Progenitor cell of endocrine pancreas (in vitro differentiated cells): ENCODE data around the gene GID8. TPM values are rescaled to one million over a fixed set of nuclear protein-coding genes. Genes with fewer than 3 reads are reported as not detected.
A peak's percentile ranks its signal among the peaks of the same experiment; 100 is the strongest.

Experiments used
- DNase-seq: peaks from one replicate; pipeline ENCODE4 v3.0.0; 2021; ENCODE audit warnings: low spot score; ENCODE audit not compliant: unreplicated experiment
- H3K27ac Mint-ChIP-seq: 2 replicates; pipeline ENCODE4 v1.8.0; 2021; ENCODE audit warnings: mild to moderate bottlenecking, moderate library complexity, mixed read lengths
- H3K27me3 Mint-ChIP-seq: 2 replicates; pipeline ENCODE4 v1.8.0; 2021; ENCODE audit warnings: mixed read lengths
- H3K36me3 Mint-ChIP-seq: 2 replicates; pipeline ENCODE4 v1.8.0; 2022; ENCODE audit warnings: mixed read lengths; ENCODE audit not compliant: insufficient read depth
- H3K4me1 Mint-ChIP-seq: 2 replicates; pipeline ENCODE4 v1.8.0; 2021; ENCODE audit warnings: low read depth, mixed read lengths
- H3K4me3 Mint-ChIP-seq: 2 replicates; pipeline ENCODE4 v1.8.0; 2021; ENCODE audit warnings: low read depth, mild to moderate bottlenecking, moderate library complexity, mixed read lengths
- H3K9me3 Mint-ChIP-seq: 2 replicates; pipeline ENCODE4 v1.8.0; 2021; ENCODE audit warnings: low read depth, mixed read lengths
- total RNA-seq: library from RNA; stranded (reverse); gene quantifications from 2 replicates; pipeline ENCODE4 v1.2.1, GENCODE V29; 2021
- TF ChIP-seq, protein P1 (sequence below): fragments of 200-600 bp; sonication (generic); IDR thresholded peaks from one replicate; pipeline ENCODE4 v1.5.0; 2021; ENCODE audit warnings: antibody characterized with exemption, mild to moderate bottlenecking; ENCODE audit not compliant: unreplicated experiment

The GID8 gene
- total RNA-seq, 1 donor from 2014 or later, result 66.7 TPM

DNA sequence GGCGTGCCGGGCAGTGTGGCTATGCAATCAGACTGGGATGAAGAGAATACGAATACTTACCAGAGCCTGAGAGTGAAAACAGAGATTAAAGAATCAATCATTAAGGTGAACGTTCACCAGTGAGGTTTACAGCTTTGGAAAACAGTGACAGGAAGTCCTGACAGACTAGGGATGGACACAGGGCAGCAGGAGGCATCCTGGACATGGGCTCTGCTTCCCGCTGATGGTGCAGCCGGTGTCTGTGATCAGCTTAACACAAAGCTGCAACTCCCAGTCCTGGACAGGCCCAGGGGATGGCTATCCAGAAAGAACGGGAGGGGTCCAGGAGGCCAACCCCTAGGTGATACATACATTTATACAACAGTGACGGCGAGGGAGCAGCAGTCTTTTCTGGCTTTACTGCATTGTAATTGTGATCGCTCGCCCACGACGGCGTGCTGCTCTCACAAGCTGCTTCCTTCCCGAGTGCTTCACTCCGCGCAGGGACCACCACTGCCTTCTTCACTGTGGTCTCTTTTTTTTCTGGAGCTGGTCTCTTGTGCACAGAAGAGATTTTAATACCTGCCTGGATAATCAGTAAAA lies 32.3 kb upstream of the GID8 start:
- no peak for DNase-seq
- Mint-ChIP-seq H3K4me3 (no peak overlapping the region), H3K27me3 (no peaks in the 10 kb centered on the region), H3K27ac (no peak overlapping the region), H3K9me3 (no peaks in the 10 kb centered on the region), H3K36me3 (peaks cover 45% of the 10 kb centered on the region), H3K4me1 (peaks cover 4% of the 10 kb centered on the region)
- TF ChIP-seq, protein P1, sequence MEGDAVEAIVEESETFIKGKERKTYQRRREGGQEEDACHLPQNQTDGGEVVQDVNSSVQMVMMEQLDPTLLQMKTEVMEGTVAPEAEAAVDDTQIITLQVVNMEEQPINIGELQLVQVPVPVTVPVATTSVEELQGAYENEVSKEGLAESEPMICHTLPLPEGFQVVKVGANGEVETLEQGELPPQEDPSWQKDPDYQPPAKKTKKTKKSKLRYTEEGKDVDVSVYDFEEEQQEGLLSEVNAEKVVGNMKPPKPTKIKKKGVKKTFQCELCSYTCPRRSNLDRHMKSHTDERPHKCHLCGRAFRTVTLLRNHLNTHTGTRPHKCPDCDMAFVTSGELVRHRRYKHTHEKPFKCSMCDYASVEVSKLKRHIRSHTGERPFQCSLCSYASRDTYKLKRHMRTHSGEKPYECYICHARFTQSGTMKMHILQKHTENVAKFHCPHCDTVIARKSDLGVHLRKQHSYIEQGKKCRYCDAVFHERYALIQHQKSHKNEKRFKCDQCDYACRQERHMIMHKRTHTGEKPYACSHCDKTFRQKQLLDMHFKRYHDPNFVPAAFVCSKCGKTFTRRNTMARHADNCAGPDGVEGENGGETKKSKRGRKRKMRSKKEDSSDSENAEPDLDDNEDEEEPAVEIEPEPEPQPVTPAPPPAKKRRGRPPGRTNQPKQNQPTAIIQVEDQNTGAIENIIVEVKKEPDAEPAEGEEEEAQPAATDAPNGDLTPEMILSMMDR, result no peak

DNA sequence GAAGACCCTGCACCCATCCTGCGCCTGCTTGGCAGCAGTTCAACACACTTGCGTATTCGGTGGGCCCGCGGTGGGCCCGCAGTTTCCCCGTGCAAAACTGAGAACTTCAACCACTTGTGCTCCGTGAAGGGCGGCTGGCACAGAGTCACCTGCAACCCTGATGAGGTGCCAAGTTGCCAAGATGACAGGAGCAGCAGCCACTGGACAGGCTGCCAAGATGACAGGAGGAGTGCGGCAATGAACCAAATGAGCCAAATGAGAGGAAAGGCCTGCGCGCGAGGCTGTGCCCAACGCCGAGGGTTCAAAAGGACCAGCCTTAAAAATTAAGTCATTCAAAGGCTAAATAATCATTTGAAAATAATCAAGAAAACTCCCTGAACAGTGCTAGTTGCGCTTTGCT lies 31.7 kb upstream of the GID8 start:
- TF ChIP-seq, protein P1, result no peak
- no peaks in the 10 kb centered on the region for H3K9me3 Mint-ChIP-seq
- H3K27ac Mint-ChIP-seq, result no peak overlapping the region
- DNase-seq, result no peak
- H3K36me3 Mint-ChIP-seq, result peaks cover 47% of the 10 kb centered on the region
- H3K27me3 Mint-ChIP-seq, result no peaks in the 10 kb centered on the region
- no peak overlapping the region for H3K4me3 Mint-ChIP-seq
- H3K4me1 Mint-ChIP-seq, result no peaks in the 10 kb centered on the region

DNA sequence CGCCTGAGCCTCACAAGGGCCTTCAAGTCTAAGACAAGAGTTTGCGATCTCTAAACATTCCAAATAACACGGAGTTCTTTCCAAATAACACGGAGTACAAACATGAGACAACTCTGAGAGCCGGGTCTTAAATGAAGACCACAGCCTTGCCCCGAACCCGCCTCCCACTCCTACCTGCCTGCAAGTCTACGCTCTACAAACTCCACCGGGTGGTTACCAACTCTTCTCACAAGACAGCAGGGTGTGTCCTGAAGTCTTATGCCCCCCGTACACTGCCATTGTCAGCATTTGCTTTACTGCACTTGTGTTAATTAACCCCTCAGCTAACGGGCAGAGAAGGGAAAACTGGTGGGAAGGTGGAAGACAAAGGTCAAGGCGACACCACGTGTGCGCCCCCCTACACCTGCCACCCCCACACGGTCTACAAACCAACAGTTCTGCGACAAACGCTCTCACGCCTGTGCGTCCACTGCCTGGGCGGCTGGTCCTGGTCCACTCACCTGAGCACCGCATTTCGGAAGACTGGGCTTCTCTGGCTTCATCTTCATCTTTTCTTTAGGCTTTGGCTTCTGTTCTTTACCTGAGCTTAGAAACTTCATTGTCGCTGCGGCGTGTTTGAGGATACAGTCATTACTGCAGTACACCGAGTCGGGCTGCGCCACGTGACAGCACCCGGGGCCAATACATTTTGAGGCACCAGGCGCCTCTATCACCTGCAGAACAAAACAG lies 31.1 kb upstream of the GID8 start:
- Mint-ChIP-seq H3K27ac (no peak overlapping the region), H3K27me3 (no peaks in the 10 kb centered on the region)
- DNase-seq, result no peak

DNA sequence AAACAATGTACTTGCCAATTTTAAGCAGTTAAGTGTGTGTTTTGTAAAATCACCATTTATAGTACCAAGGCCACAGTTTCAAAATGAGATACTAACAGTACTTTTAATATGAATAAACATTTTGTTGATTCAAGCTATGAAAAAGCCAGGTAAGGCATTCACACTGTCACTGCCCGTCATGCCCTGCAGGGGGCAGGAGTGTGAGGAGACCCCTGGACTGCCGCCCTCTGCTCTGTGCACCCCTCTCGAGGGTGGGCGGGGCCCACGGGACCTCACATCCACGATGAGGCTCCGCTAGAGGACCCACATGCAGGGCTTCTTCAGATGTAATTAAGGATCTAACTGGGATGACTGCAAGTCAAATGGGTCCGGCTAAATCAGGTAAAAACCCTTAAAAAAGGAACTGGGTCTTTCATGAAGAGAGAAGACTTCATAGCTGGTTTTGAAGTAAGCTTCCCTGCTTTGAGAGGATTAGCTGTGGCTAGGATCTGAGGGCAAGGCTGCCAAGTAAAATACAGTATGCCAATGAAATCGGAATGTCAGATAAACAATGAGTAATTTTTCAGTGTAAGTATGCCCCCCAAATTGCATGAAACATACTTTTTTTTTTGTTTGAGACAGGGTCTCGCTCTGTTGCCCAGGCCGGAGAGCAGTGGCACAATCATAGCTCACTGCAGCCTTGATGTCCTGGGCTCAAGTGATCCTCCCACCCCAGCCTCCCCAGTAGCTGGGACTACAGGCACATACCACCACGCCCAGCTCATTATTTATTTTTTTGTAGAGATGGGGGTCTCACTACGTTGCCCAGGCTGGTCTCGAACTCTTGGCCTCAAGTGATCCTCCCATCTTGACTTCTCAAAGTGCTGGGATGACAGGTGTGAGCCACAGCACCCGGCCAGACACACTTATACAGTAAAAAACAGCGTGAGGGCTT lies 30.3 kb upstream of the GID8 start:
- Mint-ChIP-seq H3K4me1 (no peaks in the 10 kb centered on the region), H3K36me3 (peaks cover 46% of the 10 kb centered on the region), H3K9me3 (no peaks in the 10 kb centered on the region), H3K4me3 (no peak overlapping the region), H3K27me3 (no peaks in the 10 kb centered on the region), H3K27ac (peak overlapping the region; percentile 2)
- DNase-seq, result no peak
- TF ChIP-seq, protein P1, result peak; percentile 65

More for the DNA sequence above, 31.1 kb upstream of the GID8 start:
- Mint-ChIP-seq H3K4me3 (no peak overlapping the region), H3K4me1 (no peaks in the 10 kb centered on the region), H3K9me3 (no peaks in the 10 kb centered on the region), H3K36me3 (peaks cover 47% of the 10 kb centered on the region)
- TF ChIP-seq, protein P1, result no peak
